Daoy (cell line): ENCODE results near the gene GPHN. TPM values are rescaled to one million over a fixed set of nuclear protein-coding genes. Genes with fewer than 3 reads are reported as not detected.

Experiments used
- DNase-seq: peaks from one replicate; pipeline ENCODE4 v3.0.0-alpha.2; 2015; ENCODE audit warnings: low read depth
- total RNA-seq: library from RNA; depleted of rRNA; stranded (reverse); fragments of >200 nt; shearing (Covaris generic); gene quantifications from 2 replicates; pipeline ENCODE4 v1.2.3, GENCODE V29; 2014

Gene GPHN
- total RNA-seq, 1 experiment from 2014 or later, result 21.9 TPM

GRCh38 chr14:66923251-66923650 lies 415.3 kb downstream of the GPHN start:
- DNase-seq, result no peak

GRCh38 chr14:66939409-66939808 lies 431.5 kb downstream of the GPHN start:
- no peak for DNase-seq

GRCh38 chr14:66944872-66945271 lies 436.9 kb downstream of the GPHN start:
- no peak for DNase-seq

GRCh38 chr14:66955159-66955558 lies 447.2 kb downstream of the GPHN start:
- no peak for DNase-seq

- DNase-seq, result no peak
These were observed 451.6 kb downstream of the GPHN start for GRCh38 chr14:66959437-66960050.

- DNase-seq, result no peak
These were observed 457.9 kb downstream of the GPHN start for GRCh38 chr14:66965831-66966230.

GRCh38 chr14:66972469-66972868 lies 464.5 kb downstream of the GPHN start:
- no peak for DNase-seq

- peak; percentile 2 for DNase-seq
These were observed 466.6 kb downstream of the GPHN start for GRCh38 chr14:66974397-66975025.

- no peak for DNase-seq
These were observed 467.3 kb downstream of the GPHN start for GRCh38 chr14:66975251-66975650.

- no peak for DNase-seq
These were observed 471.4 kb downstream of the GPHN start for GRCh38 chr14:66979101-66979974.

GRCh38 chr14:66982247-66982646 lies 474.3 kb downstream of the GPHN start:
- no peak for DNase-seq

- DNase-seq, result no peak
These were observed 484.8 kb downstream of the GPHN start for GRCh38 chr14:66992776-66993175.

GRCh38 chr14:66993512-66993911 lies 485.6 kb downstream of the GPHN start:
- DNase-seq, result no peak

GRCh38 chr14:66998013-66998412 lies 490.1 kb downstream of the GPHN start:
- no peak for DNase-seq

- no peak for DNase-seq
These were observed 492.0 kb downstream of the GPHN start for GRCh38 chr14:66999978-67000377.

GRCh38 chr14:67002994-67003753 lies 495.2 kb downstream of the GPHN start:
- DNase-seq, result no peak

- DNase-seq, result no peak
These were observed 496.6 kb downstream of the GPHN start for GRCh38 chr14:67004521-67004920.

- no peak for DNase-seq
These were observed 502.7 kb downstream of the GPHN start for GRCh38 chr14:67010602-67011001.

- DNase-seq, result no peak
These were observed 508.9 kb downstream of the GPHN start for GRCh38 chr14:67016856-67017255.

- DNase-seq, result no peak
These were observed 510.8 kb downstream of the GPHN start for GRCh38 chr14:67018720-67019119.

- no peak for DNase-seq
These were observed 511.8 kb downstream of the GPHN start for GRCh38 chr14:67019796-67020195.
